ENCODE measurements around the gene NRP1.

NRP1 gene

GRCh38 chr10:33290321-33291052 is 44.0 kb downstream of the NRP1 start:
- no peaks in the 10 kb centered on the region for H3F3A ChIP-seq (ENCODE audit: control insufficient read depth, insufficient read depth)
- H3K4me2 ChIP-seq (ENCODE audit: low read length): no peak overlapping the region
- H3K36me3 ChIP-seq (ENCODE audit: control insufficient read depth, low read length): no peaks in the 10 kb centered on the region
- no peaks in the 10 kb centered on the region for H3K4me1 ChIP-seq (ENCODE audit: control insufficient read depth, low read length)
- H4K20me1 ChIP-seq (ENCODE audit: control insufficient read depth, insufficient read depth, low read depth, low read length): no peaks in the 10 kb centered on the region
- H3K27ac ChIP-seq (ENCODE audit: low read depth, low read length): no peak overlapping the region
- no peaks in the 10 kb centered on the region for H3K27me3 ChIP-seq (ENCODE audit: control insufficient read depth, low read length)
- no peaks in the 10 kb centered on the region for H3K79me2 ChIP-seq (ENCODE audit: control insufficient read depth, low read length)
- no peaks in the 10 kb centered on the region for H3K9me2 ChIP-seq (replicated peaks; ENCODE audit: control insufficient read depth, low read length)
- no peak overlapping the region for H3K4me3 ChIP-seq (ENCODE audit: low read length)
- TF ChIP-seq EZH2phosphoT487 (IDR thresholded peaks at IDR 0.05; ENCODE audit: borderline replicate concordance, low read length) (no peak), CTCF (IDR thresholded peaks at IDR 0.05; ENCODE audit: low read depth, low read length, poor library complexity, severe bottlenecking) (no peak)
- no peaks in the 10 kb centered on the region for H3K9me3 ChIP-seq (ENCODE audit: control insufficient read depth, insufficient read depth, low read length)

- TF ChIP-seq EZH2phosphoT487 (IDR thresholded peaks at IDR 0.05; ENCODE audit: borderline replicate concordance, low read length) (no peak), CTCF (IDR thresholded peaks at IDR 0.05; ENCODE audit: low read depth, low read length, poor library complexity, severe bottlenecking) (no peak)
- Histone ChIP-seq H3K9me2 (replicated peaks; ENCODE audit: control insufficient read depth, low read length) (no peaks in the 10 kb centered on the region), H3K4me1 (ENCODE audit: control insufficient read depth, low read length) (no peaks in the 10 kb centered on the region), H3K27ac (ENCODE audit: low read depth, low read length) (no peak overlapping the region), H3K4me2 (ENCODE audit: low read length) (no peak overlapping the region), H3K4me3 (ENCODE audit: low read length) (no peak overlapping the region), H3K27me3 (ENCODE audit: control insufficient read depth, low read length) (no peaks in the 10 kb centered on the region), H3K9me3 (ENCODE audit: control insufficient read depth, insufficient read depth, low read length) (no peaks in the 10 kb centered on the region), H4K20me1 (ENCODE audit: control insufficient read depth, insufficient read depth, low read depth, low read length) (no peaks in the 10 kb centered on the region), H3K79me2 (ENCODE audit: control insufficient read depth, low read length) (no peaks in the 10 kb centered on the region), H3F3A (ENCODE audit: control insufficient read depth, insufficient read depth) (no peaks in the 10 kb centered on the region), H3K36me3 (ENCODE audit: control insufficient read depth, low read length) (no peaks in the 10 kb centered on the region)
Observed at GRCh38 chr10:33289776-33290175, 44.7 kb downstream of the NRP1 start.

- H3K36me3 ChIP-seq (ENCODE audit: control insufficient read depth, low read length): no peaks in the 10 kb centered on the region
- H3K9me3 ChIP-seq (ENCODE audit: control insufficient read depth, insufficient read depth, low read length): no peaks in the 10 kb centered on the region
- H3K4me2 ChIP-seq (ENCODE audit: low read length): no peak overlapping the region
- H3K79me2 ChIP-seq (ENCODE audit: control insufficient read depth, low read length): no peaks in the 10 kb centered on the region
- H3K9me2 ChIP-seq (replicated peaks; ENCODE audit: control insufficient read depth, low read length): no peaks in the 10 kb centered on the region
- no peaks in the 10 kb centered on the region for H3K27me3 ChIP-seq (ENCODE audit: control insufficient read depth, low read length)
- no peak overlapping the region for H3K4me3 ChIP-seq (ENCODE audit: low read length)
- no peaks in the 10 kb centered on the region for H3F3A ChIP-seq (ENCODE audit: control insufficient read depth, insufficient read depth)
- H3K4me1 ChIP-seq (ENCODE audit: control insufficient read depth, low read length): no peaks in the 10 kb centered on the region
- no peak overlapping the region for H3K27ac ChIP-seq (ENCODE audit: low read depth, low read length)
- H4K20me1 ChIP-seq (ENCODE audit: control insufficient read depth, insufficient read depth, low read depth, low read length): no peaks in the 10 kb centered on the region
- TF ChIP-seq EZH2phosphoT487 (IDR thresholded peaks at IDR 0.05; ENCODE audit: borderline replicate concordance, low read length): no peak
- no peak for TF ChIP-seq CTCF (IDR thresholded peaks at IDR 0.05; ENCODE audit: low read depth, low read length, poor library complexity, severe bottlenecking)
Observed at GRCh38 chr10:33288127-33288526, 46.3 kb downstream of the NRP1 start.
